Common myeloid progenitor, CD34-positive (primary cell): ENCODE results near the gene RPL36.

Source experiments
- CTCF ChIA-PET: fragments of 350-600 bp; sonication (Branson Sonifier 250); formaldehyde crosslinking; loops from one replicate; lab custom pipeline; 2021; ENCODE audit warnings: antibody characterized with exemption; lab: Charles Lee
- POLR2A ChIA-PET: fragments of 350-600 bp; sonication (Branson Sonifier 250); formaldehyde crosslinking; loops from one replicate; lab custom pipeline; 2021; ENCODE audit warnings: antibody characterized with exemption; lab: Charles Lee
- DNase-seq, 3 donors: peaks; one replicate each; pipeline versions ENCODE4 v3.0.0 to v3.0.0-alpha.2; 2013
- H3K27ac ChIP-seq, 2 experiments: 1 replicate in 1 of 2; 2 replicates in 1 of 2; pipeline ENCODE4 v1.7.0; 2013; ENCODE audit warnings: inconsistent platforms in 2 of 2, low read length in 2 of 2, mild to moderate bottlenecking in 2 of 2, low read depth in 1 of 2, moderate library complexity in 1 of 2; ENCODE audit not compliant: severe bottlenecking in 2 of 2, insufficient read depth in 1 of 2, poor library complexity in 1 of 2
- H3K27me3 ChIP-seq, 5 experiments: replicated peaks in 2 of 5; 1 replicate in 3 of 5; 2 replicates in 2 of 5; pipeline versions ENCODE4 v1.6.1 to v1.7.0; 2013; ENCODE audit warnings: low read length in 4 of 5, mild to moderate bottlenecking in 2 of 5, moderate library complexity in 2 of 5, inconsistent platforms in 1 of 5; ENCODE audit not compliant: insufficient read depth in 5 of 5, control insufficient read depth in 4 of 5
- H3K36me3 ChIP-seq, 4 experiments: 1 replicate in 2 of 4; 2 replicates in 2 of 4; pipeline versions ENCODE4 v1.6.1 to v1.7.0; 2013; ENCODE audit warnings: low read length in 3 of 4, control low read depth in 1 of 4, mild to moderate bottlenecking in 1 of 4; ENCODE audit not compliant: control insufficient read depth in 4 of 4, insufficient read depth in 4 of 4
- H3K4me1 ChIP-seq, 4 experiments: 1 replicate in 3 of 4; 2 replicates in 1 of 4; pipeline versions ENCODE4 v1.6.1 to v1.7.1; 2013; ENCODE audit warnings: low read length in 3 of 4, mild to moderate bottlenecking in 3 of 4, control low read depth in 1 of 4, inconsistent platforms in 1 of 4, moderate library complexity in 1 of 4; ENCODE audit not compliant: control insufficient read depth in 4 of 4, insufficient read depth in 4 of 4; ENCODE audit errors: control extremely low read depth in 1 of 4
- H3K4me3 ChIP-seq, 7 experiments: 1 replicate in 4 of 7; 2 replicates in 3 of 7; pipeline versions ENCODE4 v1.5.1 to v1.7.0; 2013; ENCODE audit warnings: mild to moderate bottlenecking in 7 of 7, low read length in 6 of 7, moderate library complexity in 6 of 7, inconsistent platforms in 2 of 7, low read depth in 2 of 7, control low read depth in 1 of 7; ENCODE audit not compliant: insufficient read depth in 4 of 7, control insufficient read depth in 1 of 7; ENCODE audit errors: extremely low read depth in 1 of 7
- H3K9me3 ChIP-seq, 5 experiments: 1 replicate in 4 of 5; 2 replicates in 1 of 5; pipeline versions ENCODE4 v1.6.1 to v1.7.1; 2013; ENCODE audit warnings: low read length in 4 of 5, mild to moderate bottlenecking in 2 of 5, inconsistent platforms in 1 of 5, low read depth in 1 of 5, moderate library complexity in 1 of 5; ENCODE audit not compliant: control insufficient read depth in 4 of 5, insufficient read depth in 2 of 5; ENCODE audit errors: control extremely low read depth in 1 of 5
- WGBS: methylation state at CpG from one replicate; pipeline ENCODE4 v1.1.5; 2013; ENCODE audit not compliant: insufficient coverage; 5-methylcytosine and 5-hydroxymethylcytosine counted together

The RPL36 gene

GRCh38 chr19:5713228-5713627 is 23.1 kb downstream of the RPL36 start:
- no peak overlapping the region for H3K4me3 ChIP-seq
- no peaks in the 10 kb centered on the region for H3K27me3 ChIP-seq
- peaks cover 0 to 10% (median 3%) of the 10 kb centered on the region in 4 experiments for H3K4me1 ChIP-seq
- WGBS: 94% methylated on average over 9 of the region's 9 CpGs
- H3K9me3 ChIP-seq: no peaks in the 10 kb centered on the region
- no peak for DNase-seq
- H3K27ac ChIP-seq: no peak overlapping the region
- peaks cover 13 to 60% (median 38%) of the 10 kb centered on the region in 4 experiments for H3K36me3 ChIP-seq
- POLR2A ChIA-PET: interaction anchor here (1.2 kb wide), 1 partner anchor 16 kb away, joined by 3 read pairs; no protein-coding TSS in a partner anchor
- CTCF ChIA-PET: interaction anchor here (1.0 to 1.5 kb wide), 3 partner anchors 9 to 117 kb away, joined by 3 read pairs; no protein-coding TSS in a partner anchor

GRCh38 chr19:5714816-5715215 is 24.7 kb downstream of the RPL36 start:
- H3K27ac ChIP-seq: no peak overlapping the region
- CTCF ChIA-PET: interaction anchor here (1.2 to 1.6 kb wide), 2 partner anchors 8 to 25 kb away, joined by 3 to 4 read pairs; partner anchors contain the start of gene RPL36
- peaks cover 13 to 52% (median 33%) of the 10 kb centered on the region in 4 experiments for H3K36me3 ChIP-seq

GRCh38 chr19:5717215-5717935 is 27.3 kb downstream of the RPL36 start:
- POLR2A ChIA-PET: interaction anchor here (0.9 kb wide), 1 partner anchor 26 kb away, joined by 3 read pairs; no protein-coding TSS in a partner anchor
- Histone ChIP-seq H3K4me1 (peaks cover 4 to 26% (median 18%) of the 10 kb centered on the region in 4 experiments), H3K9me3 (no peaks in the 10 kb centered on the region), H3K36me3 (peaks cover under 1 to 31% (median 15%) of the 10 kb centered on the region in 4 experiments), H3K4me3 (no peak overlapping the region), H3K27me3 (no peaks in the 10 kb centered on the region), H3K27ac (peak overlapping the region in 1 of 2 experiments; percentile 93)
- WGBS: 93% methylated on average over 8 of the region's 8 CpGs
- DNase-seq: no peak
- CTCF ChIA-PET: interaction anchor here (1.5 kb wide), 1 partner anchor 28 kb away, joined by 5 read pairs; the partner anchor contains the start of gene RPL36

More at GRCh38 chr19:5714816-5715215, 24.7 kb downstream of the RPL36 start:
- Histone ChIP-seq H3K27me3 (no peaks in the 10 kb centered on the region), H3K4me1 (peaks cover 4 to 21% (median 15%) of the 10 kb centered on the region in 4 experiments), H3K9me3 (no peaks in the 10 kb centered on the region), H3K4me3 (no peak overlapping the region)
- DNase-seq: no peak
- WGBS: 99% methylated on average over 10 of the region's 10 CpGs
- POLR2A ChIA-PET: no interaction called here

GRCh38 chr19:5718037-5718578 is 28.0 kb downstream of the RPL36 start:
- WGBS: 97% methylated on average over 10 of the region's 14 CpGs

GRCh38 chr19:5718579-5719273 is 28.6 kb downstream of the RPL36 start:
- H3K9me3 ChIP-seq: no peaks in the 10 kb centered on the region
- POLR2A ChIA-PET: interaction anchor here (0.5 to 0.9 kb wide), 2 partner anchors 28 to 82 kb away, joined by 3 read pairs; no protein-coding TSS in a partner anchor
- CTCF ChIA-PET: interaction anchor here (0.6 to 1.5 kb wide), 3 partner anchors 10 to 253 kb away, joined by 3 to 5 read pairs (median 5); partner anchors contain the start of gene RPL36
- 41% methylated on average over 6 of the region's 11 CpGs for WGBS
- peak overlapping the region; percentile 84 to 93 for H3K27ac ChIP-seq
- peaks cover 4 to 26% (median 18%) of the 10 kb centered on the region in 4 experiments for H3K4me1 ChIP-seq
- H3K36me3 ChIP-seq: peaks cover 0 to 20% (median 9%) of the 10 kb centered on the region in 4 experiments
- DNase-seq: peak in 2 of 3 donors; percentile 37 to 43
- no peaks in the 10 kb centered on the region for H3K27me3 ChIP-seq
- H3K4me3 ChIP-seq: peak overlapping the region in 6 of 7 experiments; percentile 65 to 96 (median 92)

More at GRCh38 chr19:5718037-5718578, 28.0 kb downstream of the RPL36 start:
- H3K4me3 ChIP-seq: peak overlapping the region in 4 of 7 experiments; percentile 80 to 96 (median 94)
- H3K9me3 ChIP-seq: no peaks in the 10 kb centered on the region
- CTCF ChIA-PET: interaction anchor here (0.6 to 1.5 kb wide), 2 partner anchors 28 to 254 kb away, joined by 3 to 5 read pairs; partner anchors contain the start of gene RPL36
- no peak for DNase-seq
- peaks cover 0 to 24% (median 12%) of the 10 kb centered on the region in 4 experiments for H3K36me3 ChIP-seq
- H3K4me1 ChIP-seq: peaks cover 4 to 26% (median 18%) of the 10 kb centered on the region in 4 experiments
- peak overlapping the region; percentile 84 to 93 for H3K27ac ChIP-seq
- H3K27me3 ChIP-seq: no peaks in the 10 kb centered on the region
- POLR2A ChIA-PET: interaction anchor here (0.9 kb wide), 1 partner anchor 27 kb away, joined by 3 read pairs; no protein-coding TSS in a partner anchor

- Histone ChIP-seq H3K4me1 (peaks cover 4 to 26% (median 18%) of the 10 kb centered on the region in 4 experiments), H3K4me3 (peak overlapping the region; percentile 65 to 96 (median 92)), H3K27me3 (no peaks in the 10 kb centered on the region), H3K27ac (peak overlapping the region; percentile 84 to 93), H3K9me3 (no peaks in the 10 kb centered on the region), H3K36me3 (peaks cover 0 to 15% (median 7%) of the 10 kb centered on the region in 4 experiments)
- POLR2A ChIA-PET: interaction anchor here (0.5 to 1.0 kb wide), 6 partner anchors 8 to 130 kb away, joined by 3 to 8 read pairs (median 4); partner anchors contain the start of gene RPL36
- CTCF ChIA-PET: interaction anchor here (1.0 to 2.6 kb wide), 2 partner anchors 10 to 31 kb away, joined by 5 to 16 read pairs; partner anchors contain the start of gene RPL36
- 0% methylated on average over 41 of the region's 58 CpGs for WGBS
- DNase-seq: peak in 2 of 3 donors; percentile 18 to 24
These were observed 29.3 kb downstream of the RPL36 start for GRCh38 chr19:5719274-5719960.
